ENCODE measurements around the gene TCP11.

DNA sequence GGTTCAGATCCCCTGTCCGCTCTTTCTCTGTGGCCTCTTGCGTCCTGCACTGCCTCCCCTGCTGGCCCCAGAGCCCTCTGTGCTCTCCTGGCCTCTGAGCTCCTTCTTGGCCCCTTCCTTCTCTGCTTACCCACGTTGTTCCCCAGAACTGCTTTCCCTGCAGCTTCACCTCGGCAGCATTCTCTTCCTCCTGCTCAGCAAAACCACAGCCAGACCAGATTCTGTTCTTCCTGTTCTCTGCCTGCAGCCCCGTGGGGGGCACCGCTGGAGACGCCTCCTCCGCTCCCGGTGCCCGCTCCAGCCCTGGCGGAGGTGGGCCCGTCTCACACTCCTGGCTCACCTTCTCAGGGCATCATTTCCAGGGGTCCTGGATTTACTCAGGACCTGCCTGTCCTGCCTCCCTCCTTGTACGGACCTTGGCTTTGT is 59.7 kb downstream of the TCP11 start:
- TF ChIP-seq, protein P1, sequence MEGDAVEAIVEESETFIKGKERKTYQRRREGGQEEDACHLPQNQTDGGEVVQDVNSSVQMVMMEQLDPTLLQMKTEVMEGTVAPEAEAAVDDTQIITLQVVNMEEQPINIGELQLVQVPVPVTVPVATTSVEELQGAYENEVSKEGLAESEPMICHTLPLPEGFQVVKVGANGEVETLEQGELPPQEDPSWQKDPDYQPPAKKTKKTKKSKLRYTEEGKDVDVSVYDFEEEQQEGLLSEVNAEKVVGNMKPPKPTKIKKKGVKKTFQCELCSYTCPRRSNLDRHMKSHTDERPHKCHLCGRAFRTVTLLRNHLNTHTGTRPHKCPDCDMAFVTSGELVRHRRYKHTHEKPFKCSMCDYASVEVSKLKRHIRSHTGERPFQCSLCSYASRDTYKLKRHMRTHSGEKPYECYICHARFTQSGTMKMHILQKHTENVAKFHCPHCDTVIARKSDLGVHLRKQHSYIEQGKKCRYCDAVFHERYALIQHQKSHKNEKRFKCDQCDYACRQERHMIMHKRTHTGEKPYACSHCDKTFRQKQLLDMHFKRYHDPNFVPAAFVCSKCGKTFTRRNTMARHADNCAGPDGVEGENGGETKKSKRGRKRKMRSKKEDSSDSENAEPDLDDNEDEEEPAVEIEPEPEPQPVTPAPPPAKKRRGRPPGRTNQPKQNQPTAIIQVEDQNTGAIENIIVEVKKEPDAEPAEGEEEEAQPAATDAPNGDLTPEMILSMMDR (IDR thresholded peaks at IDR 0.05): no peak
- TF ChIP-seq POLR2A (IDR thresholded peaks at IDR 0.05): no peak

Data from right lobe of liver (tissue), 4 donors.